ENCODE data around the gene ATP5F1A. TPM values are rescaled to one million over a fixed set of nuclear protein-coding genes. Genes with fewer than 3 reads are reported as not detected.

The ATP5F1A gene

DNA sequence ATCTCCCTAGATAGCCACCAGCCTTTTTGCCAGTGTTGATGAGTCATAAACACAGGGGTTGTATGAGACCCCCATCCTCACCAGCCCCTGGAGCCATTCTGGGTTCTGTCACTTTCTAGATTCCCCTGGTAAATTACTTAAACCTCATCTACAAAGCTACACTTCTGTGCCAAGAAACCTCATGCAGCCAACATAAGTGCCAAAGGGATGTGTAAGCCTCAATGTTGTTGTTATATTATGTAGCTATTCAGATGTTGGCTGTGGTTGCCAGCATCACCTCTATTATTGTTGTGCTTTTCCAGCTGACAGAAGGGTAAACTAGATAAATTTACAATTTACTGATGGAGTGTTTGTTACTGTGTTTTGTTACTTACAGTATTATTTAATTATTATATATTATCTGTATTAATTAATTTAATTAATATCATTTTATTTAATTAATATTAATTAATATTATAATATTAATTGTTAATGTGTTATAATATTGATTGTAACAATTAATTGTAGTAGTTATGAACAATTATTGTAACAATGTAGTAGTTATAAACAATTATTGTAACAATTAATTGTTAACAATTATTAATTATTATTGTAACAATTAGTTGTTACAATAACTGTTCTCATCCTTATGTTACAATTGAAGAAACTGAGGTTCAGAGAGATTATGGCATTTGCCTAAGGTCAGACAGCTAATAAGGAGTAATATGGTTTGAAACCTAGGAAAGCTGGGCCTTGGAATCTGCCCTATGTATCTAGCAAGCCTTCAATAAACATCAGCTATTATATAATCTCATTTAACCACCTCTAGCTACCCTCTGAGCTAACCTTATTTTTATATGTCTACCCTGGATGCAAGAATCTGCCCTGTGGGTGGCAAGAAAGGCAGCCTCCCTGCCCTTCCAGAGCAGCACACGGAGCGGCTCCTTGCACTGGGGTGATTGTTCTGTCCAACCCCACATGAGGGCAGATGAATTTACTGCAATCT is 62.1 kb downstream of the ATP5F1A start:
- no peaks in the 10 kb centered on the region for H3K27me3 ChIP-seq (ENCODE audit: control insufficient read depth in 3 of 3, insufficient read depth in 3 of 3, low read depth in 1 of 3, low read length in 3 of 3)
- WGBS, 2 donors (ENCODE audit: extremely low coverage in 2 of 2, insufficient read length in 2 of 2, insufficient replicate concordance in 1 of 2) = no CpG with 5 or more reads among the region's 2 CpGs

GRCh38 chr18:46034230-46034629 is 63.9 kb downstream of the ATP5F1A start:
- no peaks in the 10 kb centered on the region for H3K36me3 ChIP-seq (replicated peaks in 1 of 2; ENCODE audit: control insufficient read depth in 2 of 2, insufficient read depth in 2 of 2, low read length in 2 of 2)
- DNase-seq (ENCODE audit: low spot score) = no peak
- no peak overlapping the region for H4K8ac ChIP-seq (ENCODE audit: low read depth, low read length)
- H3K4me1 ChIP-seq (ENCODE audit: control insufficient read depth in 2 of 2, insufficient read depth in 1 of 2, low read depth in 1 of 2, low read length in 2 of 2) = no peaks in the 10 kb centered on the region
- H3K4ac ChIP-seq (ENCODE audit: low read length) = no peak overlapping the region
- no peak overlapping the region for H2BK5ac ChIP-seq (ENCODE audit: low read length)
- WGBS, 2 donors (ENCODE audit: extremely low coverage in 2 of 2, insufficient read length in 2 of 2, insufficient replicate concordance in 1 of 2) = no CpG with 5 or more reads among the region's 1 CpG
- H3K9me3 ChIP-seq (replicated peaks in 1 of 2; ENCODE audit: control insufficient read depth in 2 of 2, insufficient read depth in 1 of 2, low read depth in 1 of 2, low read length in 2 of 2) = no peaks in the 10 kb centered on the region
- H4K91ac ChIP-seq (ENCODE audit: low read depth, low read length, poor library complexity) = no peak overlapping the region
- H3K4me2 ChIP-seq (ENCODE audit: insufficient read depth, low read length, poor library complexity, severe bottlenecking) = no peak overlapping the region
- no peak overlapping the region for H2BK12ac ChIP-seq (ENCODE audit: low read length)
- no peak overlapping the region for H2BK15ac ChIP-seq (ENCODE audit: low read length)
- no peak overlapping the region for H2AK5ac ChIP-seq (ENCODE audit: low read depth, low read length)
- no peaks in the 10 kb centered on the region for H3K79me1 ChIP-seq (ENCODE audit: low read depth, low read length)
- no peak overlapping the region for H3K18ac ChIP-seq (ENCODE audit: low read length)
- no peak overlapping the region for H3K14ac ChIP-seq (ENCODE audit: low read length)
- H3K27me3 ChIP-seq (ENCODE audit: control insufficient read depth in 3 of 3, insufficient read depth in 3 of 3, low read depth in 1 of 3, low read length in 3 of 3) = peaks cover 0 to 2% (median 0%) of the 10 kb centered on the region in 3 experiments
- H3K23ac ChIP-seq (ENCODE audit: low read depth, low read length, poor library complexity) = no peak overlapping the region
- no peak overlapping the region for H2BK120ac ChIP-seq (ENCODE audit: low read depth, low read length)
- H3K27ac ChIP-seq (replicated peaks; ENCODE audit: low read length) = no peak overlapping the region
- no peak overlapping the region for H3K9ac ChIP-seq (ENCODE audit: low read depth, low read length, poor library complexity)
- no peak overlapping the region for H3K4me3 ChIP-seq (ENCODE audit: low read length in 2 of 2)
- no peak overlapping the region for H2AFZ ChIP-seq (ENCODE audit: low read length)

More for the DNA sequence above, 62.1 kb downstream of the ATP5F1A start:
- H3K4me3 ChIP-seq (ENCODE audit: low read length in 2 of 2) = no peak overlapping the region
- no peaks in the 10 kb centered on the region for H3K79me1 ChIP-seq (ENCODE audit: low read depth, low read length)
- no peak overlapping the region for H2BK5ac ChIP-seq (ENCODE audit: low read length)
- no peak overlapping the region for H3K9ac ChIP-seq (ENCODE audit: low read depth, low read length, poor library complexity)
- H2BK120ac ChIP-seq (ENCODE audit: low read depth, low read length) = no peak overlapping the region
- no peak overlapping the region for H2AK5ac ChIP-seq (ENCODE audit: low read depth, low read length)
- no peak overlapping the region for H3K14ac ChIP-seq (ENCODE audit: low read length)
- no peak overlapping the region for H2AFZ ChIP-seq (ENCODE audit: low read length)
- H3K4ac ChIP-seq (ENCODE audit: low read length) = no peak overlapping the region
- no peaks in the 10 kb centered on the region for H3K4me1 ChIP-seq (ENCODE audit: control insufficient read depth in 2 of 2, insufficient read depth in 1 of 2, low read depth in 1 of 2, low read length in 2 of 2)
- no peaks in the 10 kb centered on the region for H3K9me3 ChIP-seq (replicated peaks in 1 of 2; ENCODE audit: control insufficient read depth in 2 of 2, insufficient read depth in 1 of 2, low read depth in 1 of 2, low read length in 2 of 2)
- no peak overlapping the region for H2BK12ac ChIP-seq (ENCODE audit: low read length)
- H2BK15ac ChIP-seq (ENCODE audit: low read length) = no peak overlapping the region
- H4K8ac ChIP-seq (ENCODE audit: low read depth, low read length) = no peak overlapping the region
- H4K91ac ChIP-seq (ENCODE audit: low read depth, low read length, poor library complexity) = no peak overlapping the region
- H3K23ac ChIP-seq (ENCODE audit: low read depth, low read length, poor library complexity) = no peak overlapping the region
- H3K4me2 ChIP-seq (ENCODE audit: insufficient read depth, low read length, poor library complexity, severe bottlenecking) = no peak overlapping the region
- H3K36me3 ChIP-seq (replicated peaks in 1 of 2; ENCODE audit: control insufficient read depth in 2 of 2, insufficient read depth in 2 of 2, low read length in 2 of 2) = no peaks in the 10 kb centered on the region
- H3K18ac ChIP-seq (ENCODE audit: low read length) = no peak overlapping the region
- no peak for DNase-seq (ENCODE audit: low spot score)
- no peak overlapping the region for H3K27ac ChIP-seq (replicated peaks; ENCODE audit: low read length)

- no CpG with 5 or more reads among the region's 4 CpGs for WGBS, 2 donors (ENCODE audit: extremely low coverage in 2 of 2, insufficient read length in 2 of 2, insufficient replicate concordance in 1 of 2)
- no peak overlapping the region for H2BK5ac ChIP-seq (ENCODE audit: low read length)
Measured at GRCh38 chr18:46031741-46032140, 66.4 kb downstream of the ATP5F1A start.

More at GRCh38 chr18:46031741-46032140, 66.4 kb downstream of the ATP5F1A start:
- H3K36me3 ChIP-seq (replicated peaks in 1 of 2; ENCODE audit: control insufficient read depth in 2 of 2, insufficient read depth in 2 of 2, low read length in 2 of 2) = no peaks in the 10 kb centered on the region
- no peak for DNase-seq (ENCODE audit: low spot score)
- no peak overlapping the region for H4K91ac ChIP-seq (ENCODE audit: low read depth, low read length, poor library complexity)
- H2BK15ac ChIP-seq (ENCODE audit: low read length) = no peak overlapping the region
- peaks cover 3 to 4% of the 10 kb centered on the region in 2 donors for H3K9me3 ChIP-seq (replicated peaks in 1 of 2; ENCODE audit: control insufficient read depth in 2 of 2, insufficient read depth in 1 of 2, low read depth in 1 of 2, low read length in 2 of 2)
- no peak overlapping the region for H3K4me2 ChIP-seq (ENCODE audit: insufficient read depth, low read length, poor library complexity, severe bottlenecking)
- no peaks in the 10 kb centered on the region for H3K79me1 ChIP-seq (ENCODE audit: low read depth, low read length)
- no peak overlapping the region for H4K8ac ChIP-seq (ENCODE audit: low read depth, low read length)
- no peak overlapping the region for H3K4me3 ChIP-seq (ENCODE audit: low read length in 2 of 2)
- H3K27ac ChIP-seq (replicated peaks; ENCODE audit: low read length) = no peak overlapping the region
- no peak overlapping the region for H2BK12ac ChIP-seq (ENCODE audit: low read length)
- no peak overlapping the region for H3K14ac ChIP-seq (ENCODE audit: low read length)
- peaks cover 0 to 14% (median 0%) of the 10 kb centered on the region in 3 experiments for H3K27me3 ChIP-seq (ENCODE audit: control insufficient read depth in 3 of 3, insufficient read depth in 3 of 3, low read depth in 1 of 3, low read length in 3 of 3)
- no peak overlapping the region for H3K23ac ChIP-seq (ENCODE audit: low read depth, low read length, poor library complexity)
- no peak overlapping the region for H3K4ac ChIP-seq (ENCODE audit: low read length)
- no peak overlapping the region for H3K9ac ChIP-seq (ENCODE audit: low read depth, low read length, poor library complexity)
- no peak overlapping the region for H3K18ac ChIP-seq (ENCODE audit: low read length)
- no peaks in the 10 kb centered on the region for H3K4me1 ChIP-seq (ENCODE audit: control insufficient read depth in 2 of 2, insufficient read depth in 1 of 2, low read depth in 1 of 2, low read length in 2 of 2)
- H2AFZ ChIP-seq (ENCODE audit: low read length) = no peak overlapping the region
- no peak overlapping the region for H2AK5ac ChIP-seq (ENCODE audit: low read depth, low read length)
- no peak overlapping the region for H2BK120ac ChIP-seq (ENCODE audit: low read depth, low read length)

Small RNA genes within 50 kb of the gene (small RNA-seq; reads per million reads assigned to genes)
- not detected for gene RNU6-1278P (ENCODE audit: insufficient read depth)
- not detected for gene RNY4P37 (ENCODE audit: insufficient read depth)
